Tibial nerve (tissue), 3 donors: ENCODE measurements around the gene VSTM2L.

Experiments
- POLR2A ChIP-seq, 2 donors: fragments of 450-650 bp; IDR thresholded peaks; one replicate each; pipeline ENCODE4 v1.6.1; 2017; ENCODE audit warnings: antibody characterized with exemption in 2 of 2, mild to moderate bottlenecking in 2 of 2, moderate library complexity in 2 of 2
- TF ChIP-seq, protein P1 (sequence below), 5 experiments: fragments of 200-600 bp in 3 of 5; fragments of 450-650 bp in 2 of 5; sonication (generic) in 3 of 5; IDR thresholded peaks; one replicate each; pipeline ENCODE4 v1.5.1; 2016 to 2019; ENCODE audit warnings: antibody characterized with exemption in 5 of 5, mild to moderate bottlenecking in 3 of 5, moderate library complexity in 2 of 5

DNA sequence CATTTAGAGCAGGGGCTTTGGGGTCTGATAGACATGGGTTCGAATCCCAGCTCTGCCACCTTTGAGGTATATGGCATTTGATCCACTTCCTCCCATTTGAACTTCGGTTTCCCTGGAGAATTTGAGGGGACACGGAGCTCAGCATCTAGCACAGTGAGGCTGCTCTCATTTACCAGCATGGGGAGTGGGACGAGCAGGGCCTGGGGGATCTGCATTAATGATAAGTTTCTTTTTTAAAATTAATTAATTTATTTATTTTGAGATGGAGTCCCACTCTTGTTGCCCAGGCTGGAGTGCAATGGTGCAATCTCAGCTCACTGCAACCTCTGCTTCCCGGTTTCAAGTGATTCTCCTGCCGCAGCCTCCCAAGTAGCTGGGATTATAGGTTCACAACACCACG is 52.6 kb downstream of the VSTM2L start:
- TF ChIP-seq, protein P1, sequence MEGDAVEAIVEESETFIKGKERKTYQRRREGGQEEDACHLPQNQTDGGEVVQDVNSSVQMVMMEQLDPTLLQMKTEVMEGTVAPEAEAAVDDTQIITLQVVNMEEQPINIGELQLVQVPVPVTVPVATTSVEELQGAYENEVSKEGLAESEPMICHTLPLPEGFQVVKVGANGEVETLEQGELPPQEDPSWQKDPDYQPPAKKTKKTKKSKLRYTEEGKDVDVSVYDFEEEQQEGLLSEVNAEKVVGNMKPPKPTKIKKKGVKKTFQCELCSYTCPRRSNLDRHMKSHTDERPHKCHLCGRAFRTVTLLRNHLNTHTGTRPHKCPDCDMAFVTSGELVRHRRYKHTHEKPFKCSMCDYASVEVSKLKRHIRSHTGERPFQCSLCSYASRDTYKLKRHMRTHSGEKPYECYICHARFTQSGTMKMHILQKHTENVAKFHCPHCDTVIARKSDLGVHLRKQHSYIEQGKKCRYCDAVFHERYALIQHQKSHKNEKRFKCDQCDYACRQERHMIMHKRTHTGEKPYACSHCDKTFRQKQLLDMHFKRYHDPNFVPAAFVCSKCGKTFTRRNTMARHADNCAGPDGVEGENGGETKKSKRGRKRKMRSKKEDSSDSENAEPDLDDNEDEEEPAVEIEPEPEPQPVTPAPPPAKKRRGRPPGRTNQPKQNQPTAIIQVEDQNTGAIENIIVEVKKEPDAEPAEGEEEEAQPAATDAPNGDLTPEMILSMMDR (IDR thresholded peaks at IDR 0.05), result no peak
- TF ChIP-seq POLR2A (IDR thresholded peaks at IDR 0.05), result no peak
